NCI-H146 treated with DMSO at 0.1 percent for 48 hours (cell line): ENCODE measurements around the gene RELN.
A peak's percentile ranks its signal among the peaks of the same experiment; 100 is the strongest.
"Not testable (repeated sequence)": the region's sequence is repeated elsewhere in the genome, so short reads cannot be mapped to it uniquely, and the experiment has no call there.

Experiments
- DNase-seq: peaks from one replicate; lab custom pipeline; 2025; ENCODE audit not compliant: unreplicated experiment; lab: John Stamatoyannopoulos, UW

RELN gene

DNA sequence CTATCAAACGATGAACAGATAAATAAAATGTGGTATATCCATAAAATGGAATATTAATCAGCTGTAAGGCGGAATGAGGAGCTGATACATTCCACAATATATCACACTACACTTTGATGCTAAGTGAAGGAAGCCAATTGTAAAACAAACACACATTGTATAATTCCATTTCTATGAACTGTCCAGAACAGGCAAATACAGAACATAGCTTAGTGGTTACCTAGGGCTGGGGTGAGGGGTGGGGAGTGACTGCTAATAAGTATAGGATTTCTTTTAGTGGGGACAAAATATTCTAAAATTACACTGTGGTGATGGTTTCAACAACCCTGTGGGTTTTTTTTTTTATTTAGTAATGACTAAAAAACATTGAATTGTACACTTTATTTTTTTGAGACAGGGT lies 461.3 kb downstream of the RELN start:
- DNase-seq, result no peak

DNA sequence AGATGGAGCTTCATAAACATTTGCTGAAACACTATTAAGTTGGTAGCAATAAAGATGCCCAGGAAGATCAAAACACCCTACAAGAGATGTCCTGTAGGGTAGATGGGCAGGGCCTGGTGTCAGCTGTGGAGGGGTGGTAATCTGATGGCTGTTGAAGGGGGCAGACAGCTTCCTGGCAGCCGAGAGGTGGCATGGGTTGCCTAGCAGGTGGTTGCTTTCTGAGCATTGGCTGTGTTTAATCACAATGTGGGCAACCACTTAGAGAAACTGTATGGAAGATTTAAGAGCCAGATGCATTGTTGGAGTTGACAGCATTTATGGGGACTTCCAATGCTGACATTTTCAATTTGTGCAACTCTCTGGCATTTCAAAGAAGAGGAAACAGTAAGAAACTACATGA lies 463.5 kb downstream of the RELN start:
- DNase-seq, result no peak

DNA sequence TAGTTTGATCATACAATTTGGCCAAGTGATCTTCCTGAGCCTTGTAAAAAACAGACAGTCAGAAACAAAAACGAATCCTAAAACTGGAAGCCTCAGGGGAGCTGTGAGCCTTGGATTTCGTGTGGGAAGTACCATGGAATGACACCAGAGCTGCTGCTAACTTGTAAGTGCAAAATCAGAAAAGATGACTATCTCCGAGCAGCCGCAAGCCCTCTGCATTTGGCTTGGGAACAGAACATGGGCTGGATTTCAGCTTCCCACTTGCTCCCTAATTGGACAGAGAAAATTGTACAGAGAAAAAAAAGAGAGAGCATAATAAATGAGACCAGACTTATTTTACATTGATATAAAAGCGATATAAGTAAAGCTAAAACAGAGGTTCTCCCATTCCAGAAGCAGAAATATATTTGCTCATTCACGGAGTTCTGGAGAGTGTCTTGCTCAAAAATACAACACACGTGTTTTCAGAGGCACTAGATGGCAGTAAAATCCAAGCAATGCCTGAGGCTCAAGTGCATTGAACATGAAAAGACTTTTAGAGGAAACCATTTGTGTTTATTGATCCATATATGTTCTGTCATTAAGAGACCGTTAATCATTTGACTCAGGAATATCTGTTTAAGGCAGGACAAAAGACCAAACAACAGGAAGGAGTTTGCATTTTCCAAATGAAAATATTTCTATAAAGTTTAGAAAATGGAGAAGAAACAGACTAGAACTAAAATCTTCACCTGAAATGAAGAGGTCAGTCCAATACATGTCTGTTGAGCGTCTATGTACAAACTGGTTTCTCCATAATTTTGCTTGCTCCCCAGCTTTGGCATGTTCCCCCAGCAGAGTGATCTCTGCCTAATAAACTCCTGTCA lies 465.2 kb downstream of the RELN start:
- DNase-seq, result peak; percentile 31

DNA sequence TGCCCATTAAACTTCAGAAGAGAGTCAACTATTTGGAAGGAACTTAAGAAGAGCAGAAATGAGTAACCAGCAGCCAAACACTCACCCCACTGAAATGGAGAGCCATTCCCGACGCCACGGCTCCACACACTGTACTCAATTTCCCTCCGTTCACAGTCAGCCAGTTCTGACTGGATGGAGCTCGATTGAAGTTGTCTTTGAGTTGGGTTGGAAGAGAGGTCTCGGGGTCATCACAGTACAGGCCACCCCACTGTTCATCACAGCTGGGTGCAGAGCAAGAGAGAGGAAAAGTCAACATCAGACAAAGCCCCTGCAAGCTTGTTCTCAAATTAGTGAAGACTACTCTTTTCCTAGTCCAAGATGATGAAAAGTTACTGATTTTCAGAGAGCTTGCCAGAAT lies 467.5 kb downstream of the RELN start:
- DNase-seq, result peak; percentile 69

DNA sequence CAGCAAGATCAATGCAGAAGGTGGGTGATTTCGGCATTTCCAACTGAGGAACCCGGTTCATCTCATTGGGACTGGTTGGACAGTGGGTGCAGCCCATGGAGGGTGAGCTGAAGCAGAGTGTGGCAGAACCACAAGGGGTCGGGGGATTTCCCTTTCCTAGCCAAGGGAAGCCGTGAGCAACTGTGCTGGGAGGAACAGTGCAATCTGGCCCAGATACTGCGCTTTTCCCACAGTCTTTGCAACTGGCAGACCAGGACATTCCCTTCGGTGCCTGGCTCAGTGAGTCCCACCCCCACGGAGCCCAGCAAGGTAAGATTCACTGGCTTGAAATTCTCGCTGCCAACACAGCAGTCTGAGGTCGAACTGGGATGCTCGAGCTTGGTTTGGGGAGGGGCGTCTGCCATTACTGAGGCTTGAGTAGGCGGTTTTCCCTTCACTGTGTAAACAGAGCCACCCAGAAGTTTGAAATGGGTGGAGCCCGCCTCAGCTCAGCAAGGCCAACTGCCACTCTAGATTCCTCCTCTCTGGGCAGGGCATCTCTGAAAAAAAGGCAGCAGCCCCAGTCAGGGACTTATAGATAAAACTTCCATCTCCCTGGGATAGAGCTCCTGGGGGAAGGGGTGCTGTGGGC lies 484.8 kb downstream of the RELN start:
- DNase-seq, result no peak

DNA sequence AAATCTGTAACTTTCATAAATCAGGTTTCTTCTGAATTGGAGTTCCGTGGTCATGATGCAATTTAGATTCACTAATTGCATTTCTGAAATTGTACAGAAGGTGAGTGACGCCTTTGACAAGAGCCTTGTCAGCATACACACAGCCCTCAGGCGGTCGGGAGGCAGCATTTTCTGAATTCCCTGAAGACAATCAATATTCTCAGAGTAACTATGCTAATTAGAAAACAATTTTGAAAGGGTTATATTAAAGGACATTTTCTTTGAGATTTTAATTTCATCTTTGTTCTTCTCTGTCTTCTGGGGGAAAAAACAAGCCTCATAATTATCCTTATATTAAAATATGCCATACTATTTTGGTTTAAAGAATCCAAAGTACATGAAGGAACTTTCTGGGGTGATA lies 488.3 kb downstream of the RELN start:
- no peak for DNase-seq

DNA sequence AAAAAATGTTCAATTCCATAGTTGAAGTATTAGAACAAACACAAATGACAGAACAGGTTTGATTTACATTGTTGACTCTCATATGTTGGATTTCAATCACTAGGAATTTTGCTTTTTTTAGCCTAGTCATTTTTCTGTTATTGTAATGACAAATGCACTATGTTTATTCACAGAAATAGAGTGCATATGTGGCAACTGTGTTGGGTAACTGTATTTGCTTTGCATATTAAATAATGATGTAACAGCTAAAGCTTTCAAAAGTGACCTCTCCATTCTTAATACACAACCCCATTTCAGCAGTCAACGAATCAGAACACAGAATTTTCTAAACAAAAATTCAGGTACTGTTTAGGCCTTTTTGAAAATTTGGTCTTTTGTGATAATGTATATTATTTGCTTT lies 489.5 kb downstream of the RELN start:
- DNase-seq, result no peak

DNA sequence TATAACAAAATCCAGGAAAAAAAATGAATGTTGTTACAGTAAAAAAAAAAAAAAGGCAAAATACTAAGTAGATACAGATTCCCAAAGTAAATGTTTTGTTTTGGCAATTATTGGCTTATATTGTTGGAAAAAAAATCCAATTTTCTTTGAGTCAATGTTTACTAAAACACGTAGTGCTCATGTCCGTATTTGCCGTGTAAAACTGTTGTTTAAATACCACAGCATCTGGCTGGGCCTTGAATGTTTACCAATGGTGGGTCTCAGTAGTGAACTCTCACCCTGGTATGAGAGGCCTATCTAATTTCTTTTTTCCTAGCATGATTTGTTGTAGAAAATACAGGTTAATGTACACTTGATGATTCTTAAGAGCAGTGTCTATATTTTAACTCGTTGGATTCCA lies 502.0 kb downstream of the RELN start:
- peak; percentile 22 for DNase-seq

DNA sequence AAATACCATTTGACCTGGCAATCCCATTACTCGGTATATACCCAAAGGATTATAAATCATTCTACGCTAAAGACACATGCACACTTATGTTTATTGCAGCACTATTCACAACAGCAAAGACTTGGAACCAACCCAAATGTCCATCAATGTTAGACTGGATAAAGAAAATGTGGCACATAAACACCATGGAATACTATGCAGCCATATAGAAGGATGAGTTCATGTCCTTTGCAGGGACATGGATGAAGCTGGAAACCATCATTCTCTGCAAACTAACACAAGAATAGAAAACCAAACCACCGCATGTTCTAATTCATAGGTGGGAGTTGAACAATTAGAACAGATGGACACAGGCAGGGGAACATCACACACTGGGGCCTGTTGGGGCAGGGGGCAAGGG lies 502.6 kb downstream of the RELN start:
- DNase-seq, result not testable (repeated sequence)

DNA sequence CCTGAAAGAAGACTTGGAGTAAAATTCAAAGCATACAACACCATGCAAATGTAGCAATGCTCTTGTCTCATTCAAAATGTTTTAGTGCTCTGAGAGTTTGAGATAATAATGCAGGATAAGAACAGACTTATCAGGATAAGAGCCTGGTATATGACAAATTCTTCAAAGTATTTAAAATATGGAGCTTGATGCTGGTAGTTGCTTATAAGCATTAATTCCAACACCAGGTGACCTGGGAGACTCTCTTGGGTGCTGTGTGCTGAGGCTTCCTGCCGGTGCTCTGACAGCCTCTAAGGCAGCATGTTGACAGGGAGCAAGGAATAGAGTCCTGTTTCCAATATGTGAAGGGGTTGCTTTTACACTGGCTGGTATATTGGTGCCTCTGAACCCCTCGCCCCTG lies 508.7 kb downstream of the RELN start:
- no peak for DNase-seq

DNA sequence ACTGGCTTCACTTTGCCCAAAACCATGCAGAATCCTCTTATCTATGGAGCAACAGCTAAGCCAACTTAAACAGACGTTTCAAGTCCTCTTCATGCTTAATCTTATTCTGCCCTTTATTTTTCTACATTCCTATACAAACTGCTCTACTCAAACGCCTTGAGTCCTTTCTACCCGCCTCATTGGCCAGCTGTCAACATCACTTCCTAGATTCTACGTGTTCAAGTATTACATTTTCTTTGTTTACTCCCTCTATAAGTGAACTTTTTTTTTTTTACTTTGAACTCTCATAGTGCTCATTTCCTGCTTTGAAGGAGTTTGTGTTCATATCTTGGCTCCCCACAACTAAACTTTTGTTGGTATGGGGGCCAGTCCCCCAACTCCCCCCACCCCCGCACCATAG lies 514.5 kb downstream of the RELN start:
- DNase-seq, result no peak

DNA sequence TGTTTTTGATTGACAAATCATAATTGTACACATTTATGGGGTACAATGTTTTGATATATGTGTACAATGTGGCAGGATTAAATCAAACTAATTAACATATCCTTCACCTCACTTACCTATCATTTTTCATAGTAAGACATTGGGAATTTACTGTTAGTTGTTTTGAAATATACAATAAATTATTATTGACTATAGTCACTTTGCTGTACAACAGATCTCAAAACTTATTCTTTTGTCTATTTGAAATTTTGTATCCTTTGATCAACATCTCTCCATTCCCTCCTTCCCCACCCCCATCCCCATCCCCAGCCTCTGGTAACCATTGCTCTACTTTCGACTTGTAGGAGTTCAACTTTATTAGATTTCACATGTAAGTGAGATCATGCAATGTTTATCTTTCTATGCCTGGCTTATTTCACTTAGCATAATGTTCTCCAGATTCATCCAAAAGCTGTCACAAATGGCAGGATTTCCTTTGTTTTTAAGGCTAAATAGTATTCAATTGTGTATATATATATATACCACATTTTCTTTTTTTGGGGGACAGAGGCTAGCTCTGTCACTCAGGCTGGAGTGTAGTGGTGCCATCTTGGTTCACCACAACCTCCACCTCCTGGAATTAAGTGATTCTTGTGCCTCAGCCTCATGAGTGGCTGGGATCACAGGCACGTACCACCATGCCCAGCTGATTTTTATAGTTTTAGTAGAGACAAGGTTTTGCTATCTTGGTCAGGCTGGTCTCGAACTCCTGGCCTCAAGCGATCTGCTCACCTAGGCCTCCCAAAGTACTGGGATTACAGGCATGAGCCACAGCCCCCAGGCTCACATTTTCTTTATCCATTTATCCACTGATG lies 520.1 kb downstream of the RELN start:
- DNase-seq, result no peak

DNA sequence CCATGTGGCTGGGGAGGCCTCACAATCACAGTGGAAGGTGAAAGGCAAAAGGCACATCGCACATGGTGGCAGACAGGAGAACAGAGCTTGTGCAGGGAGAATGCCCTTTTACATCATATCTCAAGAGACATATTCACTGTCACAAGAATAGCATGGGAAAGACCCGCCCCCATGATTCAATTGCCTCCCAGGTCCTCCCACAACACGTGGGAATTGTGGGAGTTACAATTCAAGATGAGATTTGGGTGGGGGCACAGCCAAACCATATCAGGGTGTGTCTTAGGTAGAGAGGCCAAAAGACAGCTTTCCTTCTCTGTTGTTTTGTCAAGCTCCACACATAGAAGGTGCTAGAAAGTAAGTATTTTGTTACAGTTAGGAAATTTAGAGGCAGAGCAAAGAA lies 522.6 kb downstream of the RELN start:
- no peak for DNase-seq

DNA sequence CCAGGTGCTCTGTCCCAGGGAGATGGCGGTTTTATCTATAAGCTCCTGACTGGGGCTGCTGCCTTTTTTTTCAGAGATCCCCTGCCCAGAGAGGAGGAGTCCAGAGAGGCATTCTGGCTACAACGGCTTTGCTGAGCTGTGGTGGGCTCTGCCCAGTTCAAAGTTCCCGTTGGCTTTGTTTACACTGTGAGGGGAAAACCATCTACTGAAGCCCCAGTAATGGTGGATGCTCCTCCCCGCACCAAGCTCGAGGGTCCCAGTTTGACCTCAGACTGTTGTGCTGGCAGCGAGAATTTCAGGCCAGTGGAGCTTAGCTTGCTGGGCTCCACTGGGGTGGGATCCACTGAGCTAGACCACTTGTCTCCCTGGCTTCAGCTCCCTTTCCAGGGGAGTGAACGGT lies 527.1 kb downstream of the RELN start:
- DNase-seq, result no peak

DNA sequence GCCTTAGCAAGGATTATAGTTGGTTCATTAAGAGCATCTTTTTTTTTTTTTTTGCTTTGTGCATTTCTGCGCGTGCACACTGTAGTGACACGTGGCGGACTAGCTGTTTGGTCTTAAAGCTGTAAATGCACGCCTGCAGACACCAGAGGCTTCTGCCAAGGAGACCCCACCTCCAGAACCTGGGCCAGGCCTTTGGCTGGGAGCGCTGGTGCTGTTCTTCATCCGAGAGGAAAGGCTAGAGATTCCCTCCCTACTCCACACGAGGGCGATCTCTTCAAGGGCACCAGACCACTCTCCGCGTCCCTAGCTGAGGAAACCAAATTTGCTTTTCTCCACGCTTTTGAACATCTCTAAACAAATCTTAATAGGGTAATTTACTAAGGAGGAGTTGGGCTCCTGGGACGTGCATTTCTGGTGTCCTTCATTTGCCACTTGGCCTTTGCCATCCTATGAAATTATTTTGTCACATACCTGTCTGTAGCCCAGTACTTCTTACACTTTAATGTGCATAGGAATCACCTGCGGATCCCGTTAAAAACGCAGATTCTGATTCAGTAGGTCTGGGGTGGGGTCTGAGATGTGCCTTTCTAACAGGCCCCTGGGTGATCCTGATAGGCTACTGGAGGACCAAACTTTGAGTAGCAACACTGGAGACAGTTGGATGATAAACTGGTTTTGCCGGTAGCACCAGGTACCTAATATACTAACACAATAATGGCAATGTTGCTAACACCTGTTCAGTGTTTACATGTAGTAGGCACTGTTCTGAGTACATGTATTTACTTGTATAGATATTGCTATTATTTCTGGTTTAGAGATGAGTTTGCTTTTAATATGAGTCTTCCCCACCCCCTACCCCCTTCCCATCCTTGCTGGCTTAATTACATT lies 542.1 kb downstream of the RELN start:
- peak; percentile 47 for DNase-seq

DNA sequence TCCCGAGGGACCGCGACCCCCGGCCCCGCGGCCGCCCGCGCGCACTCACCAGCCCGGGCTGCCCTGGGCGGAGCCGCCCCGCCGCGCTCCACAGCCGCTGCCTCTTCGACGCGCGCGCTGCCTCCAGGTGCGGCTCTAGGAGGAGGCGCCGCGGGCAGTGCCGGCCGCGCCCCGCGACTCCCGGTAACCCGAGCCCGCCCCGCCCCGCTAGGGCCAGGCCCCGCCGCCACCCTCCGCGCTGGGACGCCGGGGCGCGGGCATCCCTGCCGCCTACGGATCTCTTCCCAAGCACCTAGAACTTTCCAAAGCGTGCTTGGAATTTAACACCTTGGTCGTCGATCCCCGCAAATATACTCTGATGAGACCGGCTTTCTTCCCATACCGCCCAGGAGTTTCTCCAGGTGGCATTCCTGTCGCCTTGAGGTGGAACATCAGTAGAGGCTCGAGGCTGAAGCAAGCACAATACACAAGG lies 543.4 kb downstream of the RELN start, which contains the start of gene SLC26A5:
SLC26A5 (minus strand) TSS at position 159 of the 472 bp plus-strand sequence. CDS start 24,693 bp downstream, outside the sequence.
- no peak for DNase-seq

DNA sequence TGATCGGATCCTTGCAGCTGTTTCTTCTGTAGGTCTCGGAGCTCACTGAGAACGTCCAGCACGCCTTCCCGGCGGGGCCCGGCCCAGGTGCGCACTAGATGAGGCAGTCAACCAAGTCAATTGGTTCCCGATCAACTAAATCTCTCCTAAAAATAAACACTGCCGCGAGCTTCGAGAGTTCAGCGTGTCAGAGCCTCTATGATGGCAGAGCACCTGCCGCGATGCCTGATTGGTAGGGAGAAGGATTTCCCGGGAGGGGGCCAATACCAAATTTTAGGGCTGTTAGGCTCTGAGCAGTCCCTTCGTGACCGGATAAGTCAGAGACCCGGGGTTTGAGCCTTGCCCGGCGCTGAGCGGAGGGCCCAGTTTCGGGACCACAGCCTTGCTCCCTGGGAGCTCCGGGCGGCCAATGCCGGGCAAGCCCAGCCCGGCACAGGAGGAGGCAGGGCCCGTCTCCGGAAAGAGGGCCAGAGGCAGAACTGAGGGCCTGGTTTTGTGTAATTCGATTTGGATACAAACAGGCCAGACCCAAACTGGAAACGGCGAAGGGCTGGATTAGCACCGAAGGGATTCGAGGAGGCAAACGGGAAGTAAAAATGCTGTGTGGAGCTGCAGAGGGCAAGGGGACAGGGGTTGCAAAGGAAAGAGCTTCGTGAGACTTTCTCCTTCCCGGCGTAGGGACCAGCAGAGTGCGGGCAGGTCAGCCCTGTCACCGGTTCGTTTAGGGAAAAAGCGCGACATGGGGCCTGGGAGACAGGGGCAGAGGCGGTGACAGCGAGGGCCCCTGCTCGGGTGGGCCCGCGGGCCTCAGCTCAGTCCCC lies 544.0 kb downstream of the RELN start:
- DNase-seq, result no peak

DNA sequence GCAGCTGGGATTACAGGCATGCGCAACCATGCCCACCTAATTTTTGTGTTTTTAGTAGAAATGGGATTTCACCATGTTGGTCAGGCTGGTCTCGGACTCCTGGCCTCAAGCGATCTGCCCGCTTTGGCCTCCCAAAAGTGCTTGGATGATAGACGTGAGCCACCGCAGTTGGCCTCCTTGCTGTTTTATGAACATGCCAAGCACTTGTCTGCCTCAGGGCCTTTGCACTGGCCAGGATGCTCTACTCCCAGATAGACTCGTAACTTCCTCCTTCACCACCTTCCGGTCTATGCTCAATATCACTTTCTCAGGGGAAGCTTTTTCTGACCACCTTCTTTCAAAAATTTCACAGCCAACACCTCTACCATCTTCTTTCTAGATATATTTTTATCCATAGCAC lies 549.8 kb downstream of the RELN start:
- no peak for DNase-seq

DNA sequence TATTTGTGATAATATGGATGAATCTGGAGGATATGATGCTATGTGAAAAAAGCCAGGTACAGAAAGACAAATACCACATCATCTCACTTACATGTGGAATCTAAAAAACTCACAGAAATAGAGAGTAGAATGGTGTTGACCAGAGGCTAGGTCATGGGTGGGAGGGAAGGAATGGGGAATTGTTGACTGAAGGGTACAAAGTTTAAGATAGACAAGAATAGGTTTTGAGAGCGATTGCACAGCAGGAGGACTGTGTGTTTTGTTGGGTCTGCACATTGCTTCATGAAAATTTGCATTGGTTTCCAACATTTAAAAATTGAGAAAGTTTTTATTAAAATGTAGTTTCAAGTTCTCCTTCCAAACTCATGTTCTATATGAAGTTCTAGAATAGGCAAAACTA lies 551.8 kb downstream of the RELN start:
- DNase-seq, result no peak

DNA sequence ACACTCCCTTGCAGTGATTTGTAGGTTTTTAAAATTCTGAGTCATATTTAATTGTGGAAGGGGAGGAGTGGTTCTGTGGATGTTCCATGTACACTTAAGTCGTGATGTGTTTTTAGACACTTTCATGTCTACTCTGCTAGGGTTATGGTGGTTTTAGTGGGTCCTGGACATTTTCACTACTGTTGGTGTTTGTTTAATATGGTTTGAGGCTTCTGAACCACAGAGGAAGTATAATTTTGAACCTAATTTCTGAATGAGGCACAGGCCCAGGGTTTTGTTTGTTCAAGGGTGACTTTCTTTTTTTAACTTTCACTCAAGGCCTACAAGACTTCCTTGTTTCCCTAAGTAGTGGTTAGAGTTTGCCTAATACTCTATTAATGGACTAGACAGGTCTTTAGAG lies 556.7 kb downstream of the RELN start:
- no peak for DNase-seq
